PC-3 (cell line): ENCODE measurements around the gene ZNF488. TPM values are rescaled to one million over a fixed set of nuclear protein-coding genes. Genes with fewer than 3 reads are reported as not detected.

Source experiments
- ATAC-seq: fragments of 200-7000 bp; cut with Tn5 transposase; 2 replicates; pipeline ENCODE4 v1.9.1; 2020; ENCODE audit warnings: mild to moderate bottlenecking, moderate library complexity
- BruUV-seq: library from RNA; stranded (reverse); fragments of 400-500 nt; replicated peaks from 2 replicates; lab custom pipeline; 2021; lab: Mats Ljungman, UMichigan
- CTCF ChIA-PET: fragments of 300-600 bp; sonication (Branson Sonifier 250); formaldehyde crosslinking; loops from one replicate; lab custom pipeline; 2022; ENCODE audit warnings: antibody characterized with exemption; lab: Charles Lee
- POLR2A ChIA-PET: fragments of 300-600 bp; sonication (Branson Sonifier 250); formaldehyde crosslinking; loops from one replicate; lab custom pipeline; 2022; ENCODE audit warnings: antibody characterized with exemption; ENCODE audit not compliant: unreplicated experiment; lab: Charles Lee
- DNase-seq: peaks from one replicate; pipeline ENCODE4 v3.0.0-alpha.2; 2015
- H2AFZ ChIP-seq: fragments of 300-600 bp; sonication (generic); 2 replicates; pipeline ENCODE4 v1.6.0; 2016; ENCODE audit warnings: antibody characterized with exemption, low read length
- H3F3A ChIP-seq: fragments of 300-600 bp; sonication (generic); one replicate; pipeline ENCODE4 v1.6.0; 2017; ENCODE audit warnings: antibody characterized with exemption, low read length, control low read depth, mild to moderate bottlenecking; ENCODE audit not compliant: unreplicated experiment
- H3K27ac ChIP-seq: fragments of 300-600 bp; sonication (generic); 2 replicates; pipeline ENCODE4 v1.5.1; 2016; ENCODE audit warnings: mild to moderate bottlenecking, low read length
- H3K27me3 ChIP-seq: fragments of 300-600 bp; sonication (generic); 2 replicates; pipeline ENCODE4 v1.6.1; 2016; ENCODE audit warnings: low read length, mixed read lengths
- H3K36me3 ChIP-seq: fragments of 300-600 bp; sonication (generic); 2 replicates; pipeline ENCODE4 v1.6.1; 2016; ENCODE audit warnings: low read depth, mixed run types, low read length, mixed read lengths
- H3K4me1 ChIP-seq: fragments of 300-600 bp; sonication (generic); 2 replicates; pipeline ENCODE4 v1.5.1; 2016; ENCODE audit warnings: low read length; ENCODE audit not compliant: insufficient read depth
- H3K4me2 ChIP-seq: fragments of 300-600 bp; sonication (generic); 2 replicates; pipeline ENCODE4 v1.6.0; 2016; ENCODE audit warnings: low read length
- H3K4me3 ChIP-seq: fragments of 300-600 bp; sonication (generic); 2 replicates; pipeline ENCODE4 v1.5.1; 2016; ENCODE audit warnings: mild to moderate bottlenecking, low read length, mixed read lengths
- H3K79me2 ChIP-seq: fragments of 300-600 bp; sonication (generic); 2 replicates; pipeline ENCODE4 v1.6.1; 2017; ENCODE audit warnings: low read length, mixed read lengths
- H3K9ac ChIP-seq: fragments of 300-600 bp; sonication (generic); 2 replicates; pipeline ENCODE4 v1.6.0; 2016; ENCODE audit warnings: mild to moderate bottlenecking, low read length
- H3K9me2 ChIP-seq: fragments of 300-600 bp; sonication (generic); replicated peaks from 2 replicates; pipeline ENCODE4 v1.6.1; 2016; ENCODE audit warnings: mixed run types, low read length, mixed read lengths
- H3K9me3 ChIP-seq: fragments of 300-600 bp; sonication (generic); 2 replicates; pipeline ENCODE4 v1.6.1; 2016; ENCODE audit warnings: low read length, mixed read lengths
- H4K20me1 ChIP-seq: fragments of 300-600 bp; sonication (generic); 2 replicates; pipeline ENCODE4 v1.6.1; 2016; ENCODE audit warnings: low read length, mixed read lengths
- EZH2 ChIP-seq: fragments of 300-600 bp; sonication (generic); IDR thresholded peaks from one replicate; pipeline ENCODE4 v1.6.1; 2017; ENCODE audit warnings: antibody characterized with exemption, mild to moderate bottlenecking, low read length; ENCODE audit not compliant: unreplicated experiment
- EZH2phosphoT487 ChIP-seq: fragments of 300-600 bp; sonication (generic); IDR thresholded peaks from 2 replicates; pipeline ENCODE4 v1.6.1; 2018; ENCODE audit warnings: mild to moderate bottlenecking, antibody characterized with exemption, low read length, borderline replicate concordance
- intact Hi-C: fragments of 100-400 bp; cut with micrococcal nuclease; formaldehyde crosslinking; loops from 2 replicates; pipeline ENCODE4 v1.9.0; 2023
- total RNA-seq: library from RNA; depleted of rRNA; stranded (reverse); fragments of >200 nt; gene quantifications from 2 replicates; pipeline ENCODE4 v1.2.3, GENCODE V29; 2014
- TF ChIP-seq, protein P1 (sequence below): fragments of 300-600 bp; sonication (generic); conservative IDR thresholded peaks from 2 replicates; pipeline ENCODE4 v1.5.1; 2017; ENCODE audit warnings: antibody characterized with exemption, low read depth, mild to moderate bottlenecking, low read length

The ZNF488 gene
- total RNA-seq, 1 experiment from 2014 or later = 1.7 TPM

DNA sequence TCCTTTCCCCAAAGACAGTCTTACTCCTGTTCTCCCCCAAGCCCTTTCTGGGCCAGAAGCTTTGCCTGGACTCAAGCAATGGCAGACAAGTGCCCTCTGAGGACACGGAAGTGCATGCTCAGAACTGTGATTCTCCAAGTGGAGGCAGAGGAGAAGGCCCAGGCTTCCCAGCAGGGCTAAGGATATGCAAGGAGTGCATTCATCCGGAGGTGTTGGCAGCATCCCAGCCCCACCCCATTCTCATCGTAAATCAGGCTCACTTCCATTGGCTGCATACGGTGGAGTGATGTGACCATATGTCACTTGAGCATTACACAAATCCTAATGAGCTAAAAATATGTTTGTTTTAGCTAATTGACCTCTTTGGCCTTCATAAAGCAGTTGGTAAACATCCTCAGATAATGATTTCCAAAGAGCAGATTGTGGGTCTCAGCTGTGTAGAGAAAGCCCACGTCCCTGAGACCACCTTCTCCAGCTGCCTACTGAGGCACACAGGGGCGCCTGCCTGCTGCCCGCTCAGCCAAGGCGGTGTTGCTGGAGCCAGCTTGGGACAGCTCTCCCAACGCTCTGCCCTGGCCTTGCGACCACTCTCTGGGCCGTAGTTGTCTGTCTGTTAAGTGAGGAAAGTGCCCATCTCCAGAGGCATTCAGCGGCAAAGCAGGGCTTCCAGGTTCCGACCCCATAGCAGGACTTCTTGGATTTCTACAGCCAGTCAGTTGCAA is 37.4 kb downstream of the ZNF488 start:
- H3K27ac ChIP-seq = no peak overlapping the region
- TF ChIP-seq EZH2 (no peak), EZH2phosphoT487 (no peak)
- TF ChIP-seq, protein P1, sequence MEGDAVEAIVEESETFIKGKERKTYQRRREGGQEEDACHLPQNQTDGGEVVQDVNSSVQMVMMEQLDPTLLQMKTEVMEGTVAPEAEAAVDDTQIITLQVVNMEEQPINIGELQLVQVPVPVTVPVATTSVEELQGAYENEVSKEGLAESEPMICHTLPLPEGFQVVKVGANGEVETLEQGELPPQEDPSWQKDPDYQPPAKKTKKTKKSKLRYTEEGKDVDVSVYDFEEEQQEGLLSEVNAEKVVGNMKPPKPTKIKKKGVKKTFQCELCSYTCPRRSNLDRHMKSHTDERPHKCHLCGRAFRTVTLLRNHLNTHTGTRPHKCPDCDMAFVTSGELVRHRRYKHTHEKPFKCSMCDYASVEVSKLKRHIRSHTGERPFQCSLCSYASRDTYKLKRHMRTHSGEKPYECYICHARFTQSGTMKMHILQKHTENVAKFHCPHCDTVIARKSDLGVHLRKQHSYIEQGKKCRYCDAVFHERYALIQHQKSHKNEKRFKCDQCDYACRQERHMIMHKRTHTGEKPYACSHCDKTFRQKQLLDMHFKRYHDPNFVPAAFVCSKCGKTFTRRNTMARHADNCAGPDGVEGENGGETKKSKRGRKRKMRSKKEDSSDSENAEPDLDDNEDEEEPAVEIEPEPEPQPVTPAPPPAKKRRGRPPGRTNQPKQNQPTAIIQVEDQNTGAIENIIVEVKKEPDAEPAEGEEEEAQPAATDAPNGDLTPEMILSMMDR = no peak
- ATAC-seq = no peak

DNA sequence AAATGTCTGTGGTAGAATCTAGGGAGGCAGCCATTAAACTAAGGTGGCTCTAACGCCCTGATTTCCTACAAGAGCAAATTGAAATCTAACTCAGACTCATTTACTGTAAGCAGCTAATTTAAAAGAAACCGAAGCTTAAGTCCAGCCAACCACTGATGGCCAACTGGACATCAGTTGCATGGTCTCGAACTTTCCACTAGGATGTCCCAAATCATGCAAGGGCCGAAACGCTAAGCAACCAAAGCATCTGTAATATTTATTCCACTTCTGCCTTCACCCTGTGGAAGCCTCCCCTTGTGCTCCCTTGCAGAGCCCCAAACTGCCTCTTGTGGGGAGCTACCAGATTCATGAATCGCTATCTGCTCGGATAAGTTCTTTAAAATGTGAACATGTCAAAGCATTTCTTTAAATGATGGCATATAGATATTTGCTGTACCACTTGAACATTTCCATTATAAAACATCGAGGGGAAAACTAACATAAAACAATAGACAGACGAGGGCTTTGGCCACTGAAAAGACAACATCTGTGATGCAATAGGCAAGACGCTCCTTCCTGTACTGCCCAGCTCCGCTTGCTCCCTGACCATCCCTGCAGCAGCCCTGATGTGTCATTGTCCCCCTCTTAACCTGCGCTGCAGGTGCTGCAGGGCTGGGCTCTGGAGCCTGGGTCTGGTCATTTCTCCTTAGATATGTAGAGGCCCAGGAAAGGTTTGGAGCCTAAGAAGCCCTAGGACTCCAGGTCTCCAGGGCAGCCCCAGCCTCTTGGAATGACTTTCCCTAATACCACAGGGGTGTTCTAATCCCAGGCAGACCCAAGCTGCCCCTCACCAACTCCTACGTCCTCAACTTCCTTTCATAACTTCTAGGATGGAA is 38.9 kb downstream of the ZNF488 start:
- POLR2A ChIA-PET = no interaction called here

More for the DNA sequence above, 37.4 kb downstream of the ZNF488 start:
- Histone ChIP-seq H3K9me3 (no peaks in the 10 kb centered on the region), H3K4me1 (no peaks in the 10 kb centered on the region), H3K36me3 (no peaks in the 10 kb centered on the region), H3K9ac (no peak overlapping the region), H3F3A (no peaks in the 10 kb centered on the region), H3K27me3 (no peaks in the 10 kb centered on the region), H3K9me2 (no peaks in the 10 kb centered on the region), H2AFZ (no peak overlapping the region), H4K20me1 (no peaks in the 10 kb centered on the region), H3K4me2 (no peak overlapping the region), H3K79me2 (no peaks in the 10 kb centered on the region), H3K4me3 (no peak overlapping the region)
- no TSS peak for BruUV-seq
- no peak for DNase-seq
- POLR2A ChIA-PET = no interaction called here
- CTCF ChIA-PET = no interaction called here
- intact Hi-C loops = no loop called here

More for the DNA sequence above, 38.9 kb downstream of the ZNF488 start:
- Histone ChIP-seq H3K9me2 (no peaks in the 10 kb centered on the region), H3K4me2 (no peak overlapping the region), H2AFZ (no peak overlapping the region), H3K27me3 (no peaks in the 10 kb centered on the region), H4K20me1 (no peaks in the 10 kb centered on the region), H3K4me3 (no peak overlapping the region), H3K27ac (no peak overlapping the region), H3K9me3 (no peaks in the 10 kb centered on the region), H3K4me1 (no peaks in the 10 kb centered on the region), H3K36me3 (no peaks in the 10 kb centered on the region), H3F3A (no peaks in the 10 kb centered on the region), H3K79me2 (no peaks in the 10 kb centered on the region), H3K9ac (no peak overlapping the region)
- CTCF ChIA-PET = interaction anchor here (0.5 kb wide), 1 partner anchor 95 kb away, joined by 4 read pairs; no protein-coding TSS in a partner anchor
- intact Hi-C loops = no loop called here
- DNase-seq (no peak), ATAC-seq (no peak)
- TF ChIP-seq, protein P1 = no peak
- TF ChIP-seq EZH2 (no peak), EZH2phosphoT487 (no peak)
- no TSS peak for BruUV-seq
